GM19099 (cell line): ENCODE results near the gene GOLGA6L4.
"Not testable (repeated sequence)": the region's sequence is repeated elsewhere in the genome, so short reads cannot be mapped to it uniquely, and the experiment has no call there.

Experiments
- POLR2A ChIP-seq: IDR thresholded peaks from 3 replicates; pipeline ENCODE4 v1.6.1; 2011; ENCODE audit warnings: low read depth; ENCODE audit not compliant: insufficient read length; ENCODE audit errors: extremely low read depth

The GOLGA6L4 gene, protein sequence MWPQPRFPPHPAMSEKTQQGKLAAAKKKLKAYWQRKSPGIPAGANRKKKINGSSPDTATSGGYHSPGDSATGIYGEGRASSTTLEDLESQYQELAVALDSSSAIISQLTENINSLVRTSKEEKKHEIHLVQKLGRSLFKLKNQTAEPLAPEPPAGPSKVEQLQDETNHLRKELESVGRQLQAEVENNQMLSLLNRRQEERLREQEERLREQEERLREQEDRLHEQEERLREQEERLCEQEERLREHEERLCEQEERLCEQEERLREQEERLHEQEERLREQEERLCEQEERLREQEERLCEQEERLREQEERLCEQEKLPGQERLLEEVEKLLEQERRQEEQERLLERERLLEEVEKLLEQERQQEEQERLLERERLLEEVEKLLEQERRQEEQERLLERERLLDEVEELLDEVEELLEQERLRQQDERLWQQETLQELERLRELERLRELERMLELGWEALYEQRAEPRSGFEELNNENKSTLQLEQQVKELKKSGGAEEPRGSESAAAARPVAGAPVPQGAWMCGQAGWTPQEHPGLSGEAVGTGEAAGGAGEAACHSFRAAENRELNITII

DNA sequence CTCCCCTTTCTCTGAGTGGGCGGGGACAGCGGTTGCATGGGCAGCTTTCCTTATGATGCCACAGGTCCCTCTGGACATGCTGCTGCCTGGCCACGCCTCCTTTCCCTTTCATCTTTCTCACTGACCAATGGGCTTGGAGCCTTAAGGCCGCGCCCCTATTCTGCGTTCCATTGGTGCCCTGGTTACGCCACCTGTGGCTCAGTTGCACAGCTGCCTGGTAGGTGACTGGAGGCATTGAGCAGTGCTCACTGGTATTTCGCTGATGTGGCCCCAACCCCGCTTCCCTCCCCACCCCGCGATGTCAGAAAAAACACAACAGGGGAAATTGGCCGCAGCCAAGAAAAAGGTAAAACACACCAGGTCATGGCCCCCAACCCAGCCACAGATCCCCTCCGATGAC is at the start of gene GOLGA6L4:
TSS of gene GOLGA6L4 (plus strand) at position 201 of the 400 bp plus-strand sequence. CDS start at position 263, 62 bp downstream.
- not testable (repeated sequence) for TF ChIP-seq POLR2A
